NCI-H2029 (cell line): Measurements from ENCODE around the gene EVX2.

Experiments
- DNase-seq: peaks from one replicate; lab custom pipeline; 2025; lab: John Stamatoyannopoulos, UW

EVX2 gene

DNA sequence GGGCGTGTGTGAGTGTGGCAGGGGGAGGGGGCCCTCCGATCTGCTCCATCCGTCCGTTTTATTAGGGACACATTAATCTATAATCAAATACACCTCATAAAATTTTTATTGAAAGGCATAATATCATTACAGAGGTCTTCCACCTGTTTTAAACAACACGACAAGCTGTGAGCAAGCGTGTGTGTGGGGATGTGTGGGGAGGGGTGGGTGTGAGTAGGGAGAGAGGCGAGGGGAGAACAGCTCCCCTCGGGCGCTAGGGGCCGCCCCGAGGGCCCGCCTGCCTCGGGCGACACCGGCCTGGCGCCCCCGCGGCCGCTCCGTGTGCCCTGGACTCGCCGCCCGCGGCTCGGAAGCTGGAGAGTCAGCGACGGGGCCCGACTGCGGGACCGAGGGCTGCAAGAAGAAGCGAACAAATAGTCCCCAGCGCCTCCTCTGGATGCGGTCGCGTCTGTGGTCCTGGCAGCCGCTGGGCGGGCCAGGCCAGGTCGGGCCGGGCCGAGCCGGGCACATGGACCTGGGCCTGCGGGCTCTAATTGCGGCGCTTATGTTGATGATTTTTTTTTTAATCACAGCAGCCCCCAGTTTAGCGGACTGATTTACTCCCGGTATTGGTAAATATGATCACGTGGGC, 38.4 kb upstream of the EVX2 start:
- DNase-seq: no peak

- DNase-seq: no peak
Measured at GRCh38 chr2:176121190-176122051, 37.7 kb upstream of the EVX2 start.

GRCh38 chr2:176120364-176121189, 36.8 kb upstream of the EVX2 start:
- no peak for DNase-seq

DNA sequence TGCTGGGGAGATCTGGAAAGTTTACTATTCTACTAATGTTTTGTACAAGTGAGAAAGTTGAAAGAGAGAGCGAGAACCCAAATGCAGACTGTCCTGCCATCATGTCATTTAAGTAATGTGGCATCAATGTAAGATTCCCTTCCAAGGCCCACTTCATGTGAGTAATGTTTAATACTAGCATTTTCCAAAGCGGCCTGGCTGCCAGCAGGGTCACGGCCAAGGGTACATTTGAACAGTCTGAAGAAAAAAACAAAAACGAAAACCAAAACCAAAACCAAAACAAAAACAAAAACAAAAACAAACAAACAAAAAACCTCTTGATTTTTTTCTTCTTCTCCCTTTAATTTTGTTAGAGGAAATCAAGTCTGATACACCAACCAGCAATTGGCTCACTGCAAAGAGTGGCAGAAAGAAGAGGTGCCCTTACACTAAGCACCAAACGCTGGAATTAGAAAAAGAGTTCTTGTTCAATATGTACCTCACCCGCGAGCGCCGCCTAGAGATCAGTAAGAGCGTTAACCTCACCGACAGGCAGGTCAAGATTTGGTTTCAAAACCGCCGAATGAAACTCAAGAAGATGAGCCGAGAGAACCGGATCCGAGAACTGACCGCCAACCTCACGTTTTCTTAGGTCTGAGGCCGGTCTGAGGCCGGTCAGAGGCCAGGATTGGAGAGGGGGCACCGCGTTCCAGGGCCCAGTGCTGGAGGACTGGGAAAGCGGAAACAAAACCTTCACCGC, 35.0 kb upstream of the EVX2 start:
- DNase-seq: peak; percentile 83

- DNase-seq: no peak
Measured at GRCh38 chr2:176117823-176118371, 34.1 kb upstream of the EVX2 start.

DNA sequence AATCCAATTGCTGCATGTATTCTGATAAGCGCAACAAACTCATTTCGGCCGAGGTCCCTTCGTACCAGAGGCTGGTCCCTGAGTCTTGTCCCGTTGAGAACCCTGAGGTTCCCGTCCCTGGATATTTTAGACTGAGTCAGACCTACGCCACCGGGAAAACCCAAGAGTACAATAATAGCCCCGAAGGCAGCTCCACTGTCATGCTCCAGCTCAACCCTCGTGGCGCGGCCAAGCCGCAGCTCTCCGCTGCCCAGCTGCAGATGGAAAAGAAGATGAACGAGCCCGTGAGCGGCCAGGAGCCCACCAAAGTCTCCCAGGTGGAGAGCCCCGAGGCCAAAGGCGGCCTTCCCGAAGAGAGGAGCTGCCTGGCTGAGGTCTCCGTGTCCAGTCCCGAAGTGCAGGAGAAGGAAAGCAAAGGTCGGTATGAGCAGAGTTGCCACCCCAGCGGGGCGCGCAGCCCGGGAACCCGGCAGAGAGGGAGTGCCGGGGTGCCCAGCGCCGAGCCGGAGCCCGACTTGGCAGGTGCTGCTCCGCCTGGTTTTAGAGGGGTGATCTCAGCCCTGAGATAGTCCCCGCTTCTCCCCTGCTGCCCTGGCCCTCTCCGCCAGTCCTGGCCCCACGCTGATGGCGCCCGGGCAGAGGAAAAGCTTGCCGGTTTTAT, 33.5 kb upstream of the EVX2 start:
- DNase-seq: no peak

DNA sequence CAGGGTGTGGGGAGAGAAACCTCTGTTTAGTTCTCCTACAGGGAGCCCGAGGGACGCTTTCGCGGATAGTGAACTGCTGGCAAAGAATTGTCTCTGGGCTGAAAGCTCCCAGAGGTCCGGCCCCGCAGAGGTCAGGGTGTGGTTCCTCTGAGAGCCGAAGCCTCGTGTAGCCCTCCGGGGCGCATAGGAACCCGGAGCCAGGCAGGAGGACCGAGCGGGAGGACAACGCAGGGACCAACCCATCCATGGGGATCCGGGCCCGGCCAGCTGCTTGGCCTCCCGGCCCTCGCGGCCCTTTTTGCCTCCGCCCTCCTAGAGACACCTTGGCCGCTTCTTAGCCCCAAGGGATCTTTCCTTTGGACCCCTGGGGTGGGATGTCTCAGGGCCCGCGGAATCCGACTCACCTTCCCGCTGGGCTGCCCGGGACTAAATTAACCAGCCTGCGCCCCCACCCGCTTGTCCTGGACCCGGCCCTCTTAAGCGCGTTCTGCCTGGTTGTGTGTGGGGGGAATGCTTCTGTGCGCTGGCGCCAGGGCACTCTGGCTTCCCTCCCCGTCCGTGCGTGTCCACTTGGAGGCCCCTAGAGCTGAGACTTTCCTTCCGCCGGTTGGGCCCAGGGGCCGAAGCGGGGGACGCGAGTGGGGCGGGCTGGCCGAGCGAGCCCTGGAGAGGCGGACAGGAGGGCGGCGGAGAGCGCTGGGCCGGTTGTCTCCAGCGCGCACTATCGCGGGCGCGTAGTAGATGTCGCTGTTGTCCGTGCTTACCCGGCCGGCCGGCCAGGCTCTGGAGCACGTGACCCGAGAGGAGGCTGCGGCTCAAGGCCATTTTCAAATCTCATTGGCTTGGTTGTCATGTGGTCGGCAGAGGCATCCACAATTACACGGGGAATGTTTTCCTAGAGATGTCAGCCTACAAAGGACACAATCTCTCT, 32.4 kb upstream of the EVX2 start, which contains the start of gene HOXD10:
Gene HOXD10, plus strand, starts transcription at position 896 of the 931 bp plus-strand sequence. CDS start 56 bp downstream, outside the sequence.
- no peak for DNase-seq

- no peak for DNase-seq
Measured at GRCh38 chr2:176114930-176115625, 31.3 kb upstream of the EVX2 start.

- DNase-seq: peak; percentile 82
Measured at GRCh38 chr2:176114120-176114929, 30.6 kb upstream of the EVX2 start.

DNA sequence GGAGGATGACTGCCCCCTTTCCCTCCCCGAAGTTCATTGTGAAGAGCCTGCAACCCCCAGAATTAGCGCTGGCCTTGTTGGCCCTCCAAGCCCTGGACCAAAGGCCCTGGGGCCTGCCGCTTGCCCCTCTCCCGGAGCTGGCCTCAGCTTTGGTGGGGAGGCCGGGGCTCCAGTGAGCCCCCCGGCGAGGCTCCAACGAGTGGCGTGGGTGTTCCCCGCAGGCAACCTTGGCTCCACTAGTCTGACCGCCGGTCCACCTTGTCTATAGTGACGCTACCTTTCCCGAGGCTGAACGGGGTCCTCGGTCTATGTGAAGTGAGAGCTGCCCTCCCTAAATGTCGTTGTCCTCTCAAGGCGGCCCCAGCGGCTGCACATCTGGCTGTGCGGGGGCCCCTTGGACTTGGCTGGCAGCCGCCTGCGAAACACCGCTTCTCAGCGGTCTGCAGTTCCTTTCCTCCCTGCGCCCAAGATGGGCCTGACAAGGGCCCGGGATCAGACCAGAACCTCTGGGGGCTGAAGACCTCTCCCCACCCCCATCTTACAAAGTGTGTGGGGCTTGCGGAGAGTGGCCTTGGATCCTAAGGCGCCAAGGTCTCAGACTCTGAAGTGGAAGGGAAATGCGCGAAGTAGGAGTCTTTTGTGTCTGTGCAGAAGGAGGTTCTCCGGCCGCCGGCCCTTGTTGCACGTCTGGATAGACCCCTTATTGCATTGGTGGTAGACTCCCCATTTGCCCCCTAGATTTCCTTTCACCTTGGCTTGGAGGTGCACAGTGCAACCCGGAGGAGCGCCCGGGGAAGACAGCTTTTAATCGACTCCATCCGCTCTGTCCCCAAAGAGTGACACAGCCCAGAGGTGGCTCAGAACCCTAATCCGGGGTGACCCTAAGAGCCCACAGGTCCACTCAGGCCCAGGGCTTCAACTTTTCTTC, 28.9 kb upstream of the EVX2 start:
- no peak for DNase-seq

GRCh38 chr2:176111846-176112374, 28.1 kb upstream of the EVX2 start:
- DNase-seq: no peak

DNA sequence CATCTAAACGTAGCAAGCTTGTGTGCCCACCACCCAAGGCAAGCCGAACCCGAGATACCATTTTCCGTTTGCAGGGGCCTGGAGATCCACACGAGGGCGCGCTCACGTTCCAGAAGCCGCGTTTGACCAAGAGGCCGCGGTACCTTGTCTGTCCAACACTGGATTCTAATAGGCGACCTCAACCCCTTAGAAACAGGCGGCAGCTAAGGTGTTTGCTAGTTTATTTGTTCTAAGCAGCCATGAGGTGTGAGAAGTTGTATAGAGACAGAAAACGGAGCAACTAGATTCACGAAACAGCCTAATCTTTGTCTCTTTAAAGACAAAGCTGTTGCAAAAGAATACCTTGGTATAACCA, 27.5 kb upstream of the EVX2 start:
- peak; percentile 58 for DNase-seq

GRCh38 chr2:176110415-176111308, 26.9 kb upstream of the EVX2 start:
- DNase-seq: no peak

DNA sequence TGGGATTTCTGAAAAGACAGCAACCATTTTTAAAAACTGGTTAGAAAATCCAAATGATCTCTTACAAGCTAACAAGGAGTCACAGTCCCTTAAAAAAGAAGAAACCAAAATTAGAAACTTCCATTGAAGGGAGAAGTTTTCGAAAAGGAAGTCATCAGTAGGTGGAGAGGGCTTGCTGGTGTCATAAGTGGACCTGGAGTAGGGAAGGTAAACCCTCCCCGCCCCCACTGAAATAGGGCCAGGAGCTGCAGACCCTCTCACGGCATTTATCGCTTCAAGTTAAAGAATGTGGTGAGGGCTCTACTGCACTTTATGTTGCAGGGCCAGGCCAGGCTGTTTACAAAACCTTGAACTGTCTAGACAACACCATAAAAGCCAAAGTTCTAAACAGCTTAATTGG, 26.2 kb upstream of the EVX2 start:
- no peak for DNase-seq

- no peak for DNase-seq
Measured at GRCh38 chr2:176109192-176109901, 25.6 kb upstream of the EVX2 start.
